ENCODE results near the gene CMTM2. TPM values are rescaled to one million over a fixed set of nuclear protein-coding genes. Genes with fewer than 3 reads are reported as not detected.
"Not testable (repeated sequence)": the region's sequence is repeated elsewhere in the genome, so short reads cannot be mapped to it uniquely, and the experiment has no call there.

Gene CMTM2
- total RNA-seq, 2 experiments from 2014 or later: 0.51 TPM; not detected in 1

DNA sequence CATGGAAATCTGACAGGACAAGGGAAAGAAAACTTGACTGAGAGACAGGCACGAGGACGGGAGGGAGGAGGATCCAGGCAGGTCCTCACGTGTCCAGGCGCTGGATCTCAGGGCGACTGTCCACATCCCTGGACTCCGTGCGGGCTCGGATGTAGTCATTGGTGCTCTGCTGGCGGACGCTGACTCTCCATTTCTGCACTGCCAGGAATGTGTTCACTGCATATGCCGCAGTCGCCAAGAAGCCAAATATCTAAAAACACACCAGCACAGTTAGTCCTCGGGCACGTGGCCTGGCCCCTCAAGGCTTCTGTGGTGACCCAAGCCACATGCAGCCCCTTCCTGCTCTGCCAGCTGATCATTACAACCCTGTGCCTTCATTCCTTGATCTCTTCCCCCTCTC is 42.7 kb downstream of the CMTM2 start:
- Mint-ChIP-seq H3K4me3 (no peak overlapping the region), H3K9me3 (ENCODE audit: low read depth) (no peaks in the 10 kb centered on the region), H3K36me3 (ENCODE audit: low read depth) (no peaks in the 10 kb centered on the region), H3K4me1 (no peaks in the 10 kb centered on the region), H3K27me3 (no peaks in the 10 kb centered on the region), H3K27ac (no peak overlapping the region)
- DNase-seq (no peak), ATAC-seq (no peak)
- CTCF ChIA-PET: no interaction called here
- intact Hi-C loops (cut with DNase I, micrococcal nuclease): no loop called here
- POLR2A ChIA-PET: interaction anchor here (0.6 kb wide), 1 partner anchor 227 kb away, joined by 3 read pairs; no protein-coding TSS in a partner anchor

DNA sequence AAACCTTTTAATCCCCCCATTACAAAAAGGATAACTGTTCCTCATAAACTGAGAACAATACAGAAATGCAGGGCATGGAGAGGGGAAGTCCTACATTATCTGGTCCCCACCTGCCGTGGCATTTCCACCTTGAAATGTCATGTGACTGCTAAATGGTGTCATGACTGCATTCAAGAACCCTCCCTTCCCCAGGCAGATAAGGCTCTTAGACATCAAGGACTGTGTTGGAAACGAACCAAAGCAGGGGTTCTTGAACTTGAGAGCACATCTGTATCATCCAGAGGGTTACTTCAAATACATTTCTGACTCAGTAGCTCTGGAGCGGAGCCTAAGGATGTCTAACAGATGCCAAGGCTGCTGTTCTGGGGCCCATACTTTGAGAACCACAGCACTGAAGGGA is 43.6 kb downstream of the CMTM2 start:
- H3K36me3 Mint-ChIP-seq (ENCODE audit: low read depth): no peaks in the 10 kb centered on the region
- POLR2A ChIA-PET: no interaction called here
- CTCF ChIA-PET: interaction anchor here (1.4 kb wide), 1 partner anchor 28 kb away, joined by 4 read pairs; no protein-coding TSS in a partner anchor
- H3K4me1 Mint-ChIP-seq: no peaks in the 10 kb centered on the region
- ATAC-seq (no peak), DNase-seq (no peak)
- H3K27ac Mint-ChIP-seq: no peak overlapping the region
- no peak overlapping the region for H3K4me3 Mint-ChIP-seq
- H3K27me3 Mint-ChIP-seq: no peaks in the 10 kb centered on the region
- no peaks in the 10 kb centered on the region for H3K9me3 Mint-ChIP-seq (ENCODE audit: low read depth)
- intact Hi-C loops (cut with DNase I, micrococcal nuclease): no loop called here

DNA sequence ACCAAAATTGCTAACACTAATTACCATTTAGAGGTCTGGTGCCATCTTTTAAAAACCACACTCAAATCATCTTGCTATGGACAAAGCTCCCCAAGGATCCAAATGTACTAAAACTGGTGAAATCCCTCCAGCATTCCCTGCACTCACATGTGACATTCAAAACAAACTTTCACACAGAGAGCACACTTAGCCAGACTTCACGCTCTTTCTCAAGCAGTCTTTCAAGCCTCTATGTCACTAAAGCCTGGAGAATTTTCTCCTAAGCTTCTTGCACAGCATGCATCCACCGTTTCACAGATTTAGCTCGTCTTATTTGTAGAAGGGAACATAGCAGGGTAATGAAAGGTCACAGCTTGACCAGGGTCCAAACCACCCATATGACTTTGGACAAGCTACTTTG is 44.5 kb downstream of the CMTM2 start:
- no peaks in the 10 kb centered on the region for H3K9me3 Mint-ChIP-seq (ENCODE audit: low read depth)
- intact Hi-C loops (cut with DNase I, micrococcal nuclease): no loop called here
- ChIA-PET CTCF (interaction anchor here (0.7 to 1.4 kb wide), 2 partner anchors 24 to 27 kb away, joined by 3 to 4 read pairs; no protein-coding TSS in a partner anchor), POLR2A (no interaction called here)
- H3K27ac Mint-ChIP-seq: no peak overlapping the region
- DNase-seq (no peak), ATAC-seq (no peak)
- H3K27me3 Mint-ChIP-seq: no peaks in the 10 kb centered on the region
- no peaks in the 10 kb centered on the region for H3K4me1 Mint-ChIP-seq
- H3K4me3 Mint-ChIP-seq: no peak overlapping the region
- no peaks in the 10 kb centered on the region for H3K36me3 Mint-ChIP-seq (ENCODE audit: low read depth)

DNA sequence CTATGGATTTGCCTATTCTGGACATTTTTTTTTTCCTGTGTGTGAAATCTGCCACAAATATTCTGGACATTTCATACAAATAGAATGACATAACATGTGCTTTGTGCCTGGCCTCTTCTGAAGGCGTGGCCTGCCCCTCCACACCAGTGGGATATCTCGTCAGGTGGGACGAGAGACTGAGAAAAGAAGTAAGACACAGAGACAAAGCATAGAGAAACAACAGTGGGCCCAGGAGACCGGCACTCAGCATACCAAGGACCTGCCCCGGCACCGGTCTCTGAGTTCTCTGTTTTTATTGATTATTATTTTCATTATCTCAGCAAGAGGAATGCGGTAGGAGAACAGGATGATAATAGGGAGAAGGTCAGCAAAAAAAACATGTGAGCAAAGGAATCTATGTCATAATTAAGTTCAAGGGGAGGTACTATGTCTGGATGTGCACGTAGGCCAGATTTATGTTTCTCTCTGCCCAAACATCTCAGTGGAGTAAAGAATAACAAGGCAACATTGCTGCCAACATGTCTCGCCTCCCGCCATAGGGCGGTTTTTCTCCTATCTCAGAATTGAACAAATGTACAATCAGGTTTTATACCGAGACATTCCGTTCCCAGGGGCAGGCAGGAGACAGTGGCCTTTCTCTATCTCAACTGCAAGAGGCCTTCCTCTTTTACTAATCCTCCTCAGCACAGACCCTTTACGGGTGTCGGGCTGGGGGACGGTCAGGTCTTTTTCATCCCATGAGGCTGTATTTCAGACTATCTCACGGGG is 48.5 kb downstream of the CMTM2 start:
- H3K9me3 Mint-ChIP-seq (ENCODE audit: low read depth); ATAC-seq; H3K4me1 Mint-ChIP-seq; DNase-seq; CTCF ChIA-PET; H3K36me3 Mint-ChIP-seq (ENCODE audit: low read depth); H3K4me3 Mint-ChIP-seq; intact Hi-C loops (cut with DNase I, micrococcal nuclease); H3K27me3 Mint-ChIP-seq; H3K27ac Mint-ChIP-seq; POLR2A ChIA-PET: not testable (repeated sequence)

DNA sequence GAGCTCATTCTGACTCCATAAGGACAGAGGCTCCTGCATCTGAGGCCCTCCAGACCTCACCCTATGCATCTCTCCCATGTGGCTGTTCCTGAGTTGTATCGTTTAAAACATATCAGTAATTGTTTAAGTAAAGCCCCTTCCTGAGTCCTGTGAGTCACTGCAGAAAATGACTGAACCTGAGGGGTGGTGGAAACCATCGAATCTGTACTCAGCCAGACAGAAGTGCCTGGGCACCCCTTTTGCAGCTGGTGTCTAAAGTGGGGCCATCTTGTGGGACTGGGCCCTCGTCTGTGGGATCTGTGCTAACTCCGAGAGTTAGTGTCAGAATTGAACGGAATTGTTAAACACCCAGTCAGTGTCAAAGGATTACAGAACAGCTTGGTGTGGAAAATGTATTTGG is 50.6 kb downstream of the CMTM2 start:
- CTCF ChIA-PET: interaction anchor here (0.6 to 1.3 kb wide), 3 partner anchors 22 to 143 kb away, joined by 3 to 4 read pairs (median 3); no protein-coding TSS in a partner anchor

DNA sequence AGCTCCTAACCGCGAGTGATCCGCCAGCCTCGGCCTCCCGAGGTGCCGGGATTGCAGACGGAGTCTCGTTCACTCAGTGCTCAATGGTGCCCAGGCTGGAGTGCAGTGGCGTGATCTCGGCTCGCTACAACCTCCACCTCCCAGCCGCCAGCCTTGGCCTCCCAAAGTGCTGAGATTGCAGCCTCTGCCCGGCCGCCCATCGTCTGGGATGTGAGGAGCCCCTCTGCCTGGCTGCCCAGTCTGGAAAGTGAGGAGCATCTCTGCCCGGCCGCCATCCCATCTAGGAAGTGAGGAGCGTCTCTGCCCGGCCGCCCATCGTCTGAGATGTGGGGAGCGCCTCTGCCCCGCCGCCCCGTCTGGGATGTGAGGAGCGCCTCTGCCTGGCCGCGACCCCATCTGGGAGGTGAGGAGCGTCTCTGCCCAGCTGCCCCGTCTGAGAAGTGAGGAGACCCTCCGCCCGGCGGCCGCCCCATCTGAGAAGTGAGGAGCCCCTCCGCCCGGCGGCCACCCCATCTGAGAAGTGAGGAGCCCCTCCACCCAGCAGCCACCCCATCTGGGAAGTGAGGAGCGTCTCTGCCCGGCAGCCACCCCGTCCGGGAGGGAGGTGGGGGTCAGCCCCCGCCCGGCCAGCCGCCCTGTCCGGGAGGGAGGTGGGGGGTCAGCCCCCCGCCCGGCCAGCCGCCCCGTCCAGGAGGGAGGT is 51.4 kb downstream of the CMTM2 start:
- ATAC-seq; H3K4me1 Mint-ChIP-seq; H3K27me3 Mint-ChIP-seq; POLR2A ChIA-PET; H3K4me3 Mint-ChIP-seq; H3K36me3 Mint-ChIP-seq (ENCODE audit: low read depth); intact Hi-C loops (cut with DNase I, micrococcal nuclease); H3K9me3 Mint-ChIP-seq (ENCODE audit: low read depth); H3K27ac Mint-ChIP-seq; DNase-seq: not testable (repeated sequence)
- CTCF ChIA-PET: interaction anchor here (0.6 to 1.3 kb wide), 2 partner anchors 23 to 144 kb away, joined by 3 to 4 read pairs; no protein-coding TSS in a partner anchor

More for the DNA sequence above, 50.6 kb downstream of the CMTM2 start:
- Mint-ChIP-seq H3K27ac (no peak overlapping the region), H3K36me3 (ENCODE audit: low read depth) (no peaks in the 10 kb centered on the region), H3K27me3 (no peaks in the 10 kb centered on the region), H3K4me1 (no peaks in the 10 kb centered on the region), H3K4me3 (no peak overlapping the region), H3K9me3 (ENCODE audit: low read depth) (no peaks in the 10 kb centered on the region)
- POLR2A ChIA-PET: no interaction called here
- DNase-seq (no peak), ATAC-seq (peak; percentile 26)
- intact Hi-C loops (cut with DNase I, micrococcal nuclease): no loop called here

DNA sequence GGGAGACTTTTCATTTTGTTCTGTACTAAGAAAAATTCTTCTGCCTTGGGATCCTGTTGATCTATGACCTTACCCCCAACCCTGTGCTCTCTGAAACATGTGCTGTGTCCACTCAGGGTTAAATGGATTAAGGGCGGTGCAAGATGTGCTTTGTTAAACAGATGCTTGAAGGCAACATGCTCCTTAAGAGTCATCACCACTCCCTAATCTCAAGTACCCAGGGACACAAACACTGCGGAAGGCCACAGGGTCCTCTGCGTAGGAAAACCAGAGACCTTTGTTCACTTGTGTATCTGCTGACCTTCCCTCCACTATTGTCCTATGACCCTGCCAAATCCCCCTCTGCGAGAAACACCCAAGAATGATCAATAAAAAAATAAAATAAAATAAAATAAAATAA is 52.3 kb downstream of the CMTM2 start:
- H3K9me3 Mint-ChIP-seq (ENCODE audit: low read depth); intact Hi-C loops (cut with DNase I, micrococcal nuclease); H3K27me3 Mint-ChIP-seq; POLR2A ChIA-PET; ATAC-seq; H3K36me3 Mint-ChIP-seq (ENCODE audit: low read depth); H3K4me3 Mint-ChIP-seq; H3K4me1 Mint-ChIP-seq; H3K27ac Mint-ChIP-seq; DNase-seq; CTCF ChIA-PET: not testable (repeated sequence)

DNA sequence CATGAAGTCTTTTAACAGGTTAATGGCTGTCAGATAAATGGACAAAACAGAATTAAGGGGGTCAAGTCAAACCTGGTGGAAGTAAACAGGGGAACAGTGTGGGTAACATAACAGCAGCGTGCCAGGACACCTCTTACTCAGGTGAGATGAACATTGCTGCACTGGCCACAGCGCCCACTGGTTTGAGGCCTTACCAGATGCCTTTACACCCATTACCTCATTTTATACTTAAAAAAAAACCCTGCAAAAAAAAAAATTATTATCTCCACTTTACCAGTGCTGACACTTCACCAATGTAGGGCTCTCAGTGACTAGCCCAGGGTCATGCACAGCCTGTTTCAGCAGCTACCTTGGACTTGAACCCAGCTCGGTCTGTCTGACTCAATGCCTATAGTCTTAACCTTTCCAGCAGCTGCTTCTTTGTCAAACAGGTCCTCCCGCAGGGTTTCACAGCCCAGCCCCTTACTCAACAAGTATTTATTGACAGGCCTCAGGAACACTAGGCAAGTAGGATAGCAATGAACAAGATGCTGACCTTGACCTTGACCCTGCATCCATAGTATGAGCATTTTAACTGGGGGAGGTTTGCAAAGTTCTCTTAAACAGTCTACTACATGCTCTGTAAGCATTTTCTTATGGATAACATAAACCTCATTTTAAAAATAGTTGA is 55.4 kb downstream of the CMTM2 start:
- Mint-ChIP-seq H3K27ac (no peak overlapping the region), H3K27me3 (no peaks in the 10 kb centered on the region), H3K36me3 (ENCODE audit: low read depth) (no peaks in the 10 kb centered on the region), H3K4me3 (no peak overlapping the region), H3K4me1 (no peaks in the 10 kb centered on the region), H3K9me3 (ENCODE audit: low read depth) (no peaks in the 10 kb centered on the region)
- no peak for DNase-seq
- POLR2A ChIA-PET: no interaction called here
- CTCF ChIA-PET: interaction anchor here (0.5 to 3.5 kb wide), 6 partner anchors 8 to 599 kb away, joined by 3 to 25 read pairs (median 4); no protein-coding TSS in a partner anchor
- intact Hi-C loops (cut with DNase I, micrococcal nuclease): no loop called here
- no peak for ATAC-seq

DNA sequence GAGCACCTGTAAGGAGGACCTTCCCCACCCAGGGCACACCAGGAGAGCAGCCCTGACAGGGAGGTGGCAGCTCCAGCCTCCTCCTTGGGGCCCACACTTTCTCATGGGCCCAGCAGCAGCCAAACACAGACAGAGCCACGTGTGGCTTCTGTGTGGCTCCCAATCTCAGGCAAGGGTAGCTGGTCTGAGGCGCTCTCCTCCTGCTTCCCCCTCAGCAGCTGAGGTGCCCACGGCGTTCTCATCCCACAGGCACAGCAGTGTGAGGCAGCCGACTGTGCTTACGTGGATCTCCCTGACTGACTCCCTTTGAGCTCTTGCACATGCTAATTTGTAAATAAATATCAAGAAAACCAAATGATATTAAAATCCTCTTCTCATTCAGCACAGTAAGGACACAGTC is 56.1 kb downstream of the CMTM2 start:
- ChIA-PET POLR2A (no interaction called here), CTCF (interaction anchor here (1.3 to 3.5 kb wide), 5 partner anchors 13 to 228 kb away, joined by 3 to 25 read pairs (median 4); no protein-coding TSS in a partner anchor)
- Mint-ChIP-seq H3K27ac (no peak overlapping the region), H3K4me1 (no peaks in the 10 kb centered on the region), H3K9me3 (ENCODE audit: low read depth) (no peaks in the 10 kb centered on the region), H3K4me3 (no peak overlapping the region), H3K27me3 (no peaks in the 10 kb centered on the region), H3K36me3 (ENCODE audit: low read depth) (no peaks in the 10 kb centered on the region)
- DNase-seq (no peak), ATAC-seq (no peak)
- intact Hi-C loops (cut with DNase I, micrococcal nuclease): no loop called here

DNA sequence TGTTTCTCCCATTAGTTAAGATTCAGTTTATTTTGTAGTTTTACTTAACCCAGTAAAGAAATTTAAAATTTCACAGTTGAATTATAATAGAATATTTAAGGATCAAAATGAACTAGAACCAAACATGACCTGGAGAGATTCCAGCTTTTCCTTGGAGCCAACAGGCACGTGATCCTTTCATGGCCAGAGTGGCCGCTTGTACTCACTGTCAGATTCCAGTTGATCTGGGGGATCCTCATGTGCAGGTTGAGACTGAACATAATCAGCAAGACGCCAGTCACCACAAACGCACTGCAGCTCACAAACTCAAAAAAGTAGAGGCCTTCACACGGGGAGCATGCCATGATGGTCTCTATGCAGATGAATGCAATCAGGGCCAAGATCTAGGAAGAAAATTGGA is 56.9 kb downstream of the CMTM2 start:
- ATAC-seq: no peak
- H3K4me1 Mint-ChIP-seq: no peaks in the 10 kb centered on the region
- no peak for DNase-seq
- ChIA-PET CTCF (interaction anchor here (1.3 to 3.5 kb wide), 5 partner anchors 12 to 229 kb away, joined by 3 to 25 read pairs (median 4); no protein-coding TSS in a partner anchor), POLR2A (no interaction called here)
- H3K27ac Mint-ChIP-seq: no peak overlapping the region
- intact Hi-C loops (cut with DNase I, micrococcal nuclease): no loop called here
- H3K4me3 Mint-ChIP-seq: no peak overlapping the region
- no peaks in the 10 kb centered on the region for H3K9me3 Mint-ChIP-seq (ENCODE audit: low read depth)
- H3K27me3 Mint-ChIP-seq: no peaks in the 10 kb centered on the region
- H3K36me3 Mint-ChIP-seq (ENCODE audit: low read depth): no peaks in the 10 kb centered on the region

DNA sequence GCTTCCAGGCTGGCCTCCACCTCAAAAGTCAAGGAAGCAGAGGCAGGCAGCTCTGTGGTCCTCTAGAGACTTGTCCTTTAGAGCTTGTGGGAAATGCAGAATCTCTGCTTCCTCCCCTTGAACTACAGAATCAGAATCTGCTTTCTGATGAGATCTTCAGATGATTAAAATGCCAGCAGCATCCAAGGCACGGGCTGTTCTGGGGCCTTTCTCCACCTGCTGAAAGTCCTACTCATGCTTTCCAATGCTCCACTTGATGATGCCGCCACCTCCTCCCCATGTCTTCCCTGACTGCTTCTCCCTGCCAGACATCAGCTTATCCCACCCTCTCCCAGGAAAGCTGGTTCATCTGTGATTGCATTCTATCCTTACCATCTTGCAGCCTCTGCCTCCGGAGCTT is 58.5 kb downstream of the CMTM2 start:
- ChIA-PET CTCF (no interaction called here), POLR2A (no interaction called here)
- ATAC-seq (no peak), DNase-seq (no peak)
- H3K9me3 Mint-ChIP-seq (ENCODE audit: low read depth): no peaks in the 10 kb centered on the region
- no peaks in the 10 kb centered on the region for H3K36me3 Mint-ChIP-seq (ENCODE audit: low read depth)
- intact Hi-C loops (cut with DNase I, micrococcal nuclease): no loop called here
- no peak overlapping the region for H3K27ac Mint-ChIP-seq
- no peaks in the 10 kb centered on the region for H3K27me3 Mint-ChIP-seq
- H3K4me1 Mint-ChIP-seq: no peaks in the 10 kb centered on the region
- H3K4me3 Mint-ChIP-seq: no peak overlapping the region
